Liver (tissue), 9 donors: Measurements from ENCODE around the gene LRP4. TPM values are rescaled to one million over a fixed set of nuclear protein-coding genes. Genes with fewer than 3 reads are reported as not detected.

Source experiments
- DNase-seq: peaks from one replicate; pipeline ENCODE4 v3.0.0-alpha.2; 2017; ENCODE audit warnings: low spot score
- H3K27ac ChIP-seq, 2 donors: one replicate each; pipeline ENCODE4 v1.7.0; 2013; ENCODE audit warnings: inconsistent platforms in 2 of 2, low read length in 2 of 2, control low read depth in 1 of 2, low read depth in 1 of 2, mild to moderate bottlenecking in 1 of 2
- H3K27me3 ChIP-seq, 4 donors: one replicate each; pipeline versions ENCODE4 v1.6.1 to v1.7.0; 2013; ENCODE audit warnings: low read length in 3 of 4, inconsistent platforms in 1 of 4, mild to moderate bottlenecking in 1 of 4, moderate library complexity in 1 of 4; ENCODE audit not compliant: control insufficient read depth in 4 of 4, insufficient read depth in 4 of 4
- H3K36me3 ChIP-seq, 4 donors: one replicate each; pipeline versions ENCODE4 v1.6.1 to v1.7.0; 2013; ENCODE audit warnings: low read length in 3 of 4, mild to moderate bottlenecking in 3 of 4, low read depth in 1 of 4, moderate library complexity in 1 of 4; ENCODE audit not compliant: control insufficient read depth in 4 of 4, insufficient read depth in 3 of 4
- H3K4me1 ChIP-seq, 4 donors: one replicate each; pipeline versions ENCODE4 v1.6.1 to v1.7.0; 2013; ENCODE audit warnings: low read length in 3 of 4, mild to moderate bottlenecking in 3 of 4, moderate library complexity in 1 of 4; ENCODE audit not compliant: control insufficient read depth in 4 of 4, insufficient read depth in 4 of 4
- H3K4me3 ChIP-seq, 3 donors: one replicate each; pipeline versions ENCODE4 v1.6.1 to v1.7.0; 2013; ENCODE audit warnings: low read length in 3 of 3, control low read depth in 1 of 3, low read depth in 1 of 3, mild to moderate bottlenecking in 1 of 3
- H3K9ac ChIP-seq, 2 donors: one replicate each; pipeline ENCODE4 v1.7.0; 2013; ENCODE audit warnings: low read length in 2 of 2, mild to moderate bottlenecking in 2 of 2, moderate library complexity in 2 of 2, control low read depth in 1 of 2, low read depth in 1 of 2
- H3K9me3 ChIP-seq, 4 donors: one replicate each; pipeline versions ENCODE4 v1.6.1 to v1.7.0; 2013; ENCODE audit warnings: low read length in 3 of 4; ENCODE audit not compliant: control insufficient read depth in 4 of 4
- CTCF ChIP-seq: fragments of 150-350 bp; IDR thresholded peaks from 2 replicates; pipeline ENCODE4 v1.5.1; 2017; ENCODE audit warnings: improper control_type of control experiment, low read depth, low read length; ENCODE audit not compliant: missing input control
- JUND ChIP-seq, 2 donors: IDR thresholded peaks; 2 replicates each; pipeline ENCODE4 v1.6.1; 2016; ENCODE audit warnings: antibody characterized with exemption in 2 of 2
- RAD21 ChIP-seq, 2 donors: IDR thresholded peaks; 2 replicates each; pipeline ENCODE4 v1.6.1; 2016; ENCODE audit warnings: antibody characterized with exemption in 2 of 2, mild to moderate bottlenecking in 2 of 2
- RXRA ChIP-seq, 2 donors: IDR thresholded peaks; 2 replicates each; pipeline ENCODE4 v1.6.1; 2017 to 2018; ENCODE audit warnings: antibody characterized with exemption in 2 of 2, mild to moderate bottlenecking in 1 of 2
- WGBS: extraction: QIAGEN DNeasy Blood & Tissue Kit; methylation state at CpG from one replicate; pipeline ENCODE4 v1.1.7; 2013; 5-methylcytosine and 5-hydroxymethylcytosine counted together
- polyA plus RNA-seq, 2 donors: library from polyadenylated mRNA; stranded (reverse) in 1 of 2; unstranded in 1 of 2; fragments of 200-250 nt in 1 of 2; fragments of >200 nt in 1 of 2; fragmentation: Nextera tagmentation in 1 of 2; extraction: Ambion mirVana in 1 of 2; gene quantifications; one replicate each; pipeline versions ENCODE4 v1.2.1 to v1.2.3, GENCODE V29; 2013 to 2015
- total RNA-seq, 2 donors: library from RNA; depleted of rRNA; stranded (reverse); fragments of >200 nt; gene quantifications; one replicate each; pipeline ENCODE4 v1.2.3, GENCODE V29; 2014
- donor health status: healthy.
- donor health status: healthy.
- donor health status: healthy.
- donor health status: healthy.
- donor health status: healthy.

The LRP4 gene
- total and polyA plus RNA-seq, 4 donors = 0.50 to 3.1 (median 0.90) TPM

GRCh38 chr11:46808799-46809431, 109.4 kb downstream of the LRP4 start:
- no peak overlapping the region for H3K4me3 ChIP-seq
- no peak overlapping the region for H3K27ac ChIP-seq
- no peak for DNase-seq
- no peaks in the 10 kb centered on the region for H3K27me3 ChIP-seq
- H3K4me1 ChIP-seq = no peaks in the 10 kb centered on the region
- H3K36me3 ChIP-seq = peaks cover 4 to 19% (median 14%) of the 10 kb centered on the region in 4 donors
- no peak for TF ChIP-seq JUND (IDR thresholded peaks at IDR 0.05)
- TF ChIP-seq CTCF = peak; percentile 14
- TF ChIP-seq RAD21 (IDR thresholded peaks at IDR 0.05) = peak; percentile 35 to 59
- peak in 1 of 2 donors; percentile 19 for TF ChIP-seq RXRA (IDR thresholded peaks at IDR 0.05)
- H3K9ac ChIP-seq = no peak overlapping the region
- 56% methylated on average over 3 of the region's 3 CpGs for WGBS
- no peaks in the 10 kb centered on the region for H3K9me3 ChIP-seq

Other genes starting within 250 kb of the LRP4 start
- gene ARHGAP1, start 217.9 kb downstream of the LRP4 start, total RNA-seq = 10 to 100 TPM; 10.9 to 21.9 TPM
- 10 to 100 TPM; 18.5 to 21.6 TPM for gene ARHGAP1, start 217.9 kb downstream of the LRP4 start, polyA plus RNA-seq
- 1 to 10 TPM; 3.4 to 8.4 TPM for gene ZNF408, start 217.5 kb downstream of the LRP4 start, total RNA-seq
- 1 to 10 TPM; 4.8 to 6.3 TPM for gene ZNF408, start 217.5 kb downstream of the LRP4 start, polyA plus RNA-seq
- 1,000 to 10,000 TPM in 1 of 2 donors, 100 to 1,000 TPM in 1; 631 to 1,505 TPM for gene F2, start 199.3 kb downstream of the LRP4 start, total RNA-seq
- 1,000 to 10,000 TPM; 1,126 to 1,337 TPM for gene F2, start 199.3 kb downstream of the LRP4 start, polyA plus RNA-seq
- gene CKAP5, start 72.3 kb downstream of the LRP4 start, total RNA-seq = 10 to 100 TPM; 17.9 to 70.4 TPM
- gene CKAP5, start 72.3 kb downstream of the LRP4 start, polyA plus RNA-seq = 10 to 100 TPM in 1 of 2 donors, 1 to 10 TPM in 1; 6.1 to 13.0 TPM
- gene CSTPP1, start 18.2 kb upstream of the LRP4 start, total RNA-seq = 1 to 10 TPM; 5.6 to 5.7 TPM
- gene CSTPP1, start 18.2 kb upstream of the LRP4 start, polyA plus RNA-seq = 1 to 10 TPM; 5.4 to 6.6 TPM